Cardiac muscle cell (in vitro differentiated cells and primary cell): ENCODE results near the gene LIN52. TPM values are rescaled to one million over a fixed set of nuclear protein-coding genes. Genes with fewer than 3 reads are reported as not detected.

Experiments used
- DNase-seq, 2 donors: peaks; one replicate each; pipeline versions ENCODE4 v3.0.0 to v3.0.0-alpha.2; 2010 to 2017; ENCODE audit warnings: low read depth in 1 of 2, low spot score in 1 of 2
- H3K27ac ChIP-seq: fragments of 200-600 bp; sonication (generic); 2 replicates; pipeline ENCODE4 v1.5.1; 2016
- H3K27me3 ChIP-seq: fragments of 200-600 bp; sonication (generic); 2 replicates; pipeline ENCODE4 v1.6.0; 2016; ENCODE audit warnings: control low read depth
- H3K36me3 ChIP-seq: fragments of 200-600 bp; sonication (generic); 2 replicates; pipeline ENCODE4 v1.5.1; 2016; ENCODE audit warnings: control low read depth
- H3K4me1 ChIP-seq: fragments of 200-600 bp; sonication (generic); 2 replicates; pipeline ENCODE4 v1.8.1; 2017; ENCODE audit warnings: low read depth, mild to moderate bottlenecking, mixed run types
- H3K4me3 ChIP-seq: fragments of 200-600 bp; sonication (generic); 2 replicates; pipeline ENCODE4 v1.5.1; 2016; ENCODE audit warnings: mild to moderate bottlenecking
- H3K9me3 ChIP-seq: fragments of 200-600 bp; sonication (generic); 2 replicates; pipeline ENCODE4 v1.5.1; 2017; ENCODE audit warnings: low read depth, mild to moderate bottlenecking, control low read depth
- polyA plus RNA-seq: library from polyadenylated mRNA; unstranded; fragments of >200 nt; fragmentation: Nextera tagmentation; extraction: Ambion mirVana; gene quantifications from 2 replicates; pipeline ENCODE4 v1.2.1, GENCODE V29; 2016
- total RNA-seq: library from RNA; depleted of rRNA; stranded (reverse); fragments of >200 nt; gene quantifications from 2 replicates; pipeline ENCODE4 v1.2.3, GENCODE V29; 2016
- TF ChIP-seq, protein P1 (sequence below): IDR thresholded peaks from 2 replicates; pipeline ENCODE4 v1.5.1; 2012; ENCODE audit warnings: low read depth, mild to moderate bottlenecking, low read length

The LIN52 gene
- total and polyA plus RNA-seq, 2 experiments from 2014 or later, result 8.1 to 12.6 TPM

GRCh38 chr14:74219277-74220205 lies 134.8 kb downstream of the LIN52 start:
- Histone ChIP-seq H3K9me3 (no peaks in the 10 kb centered on the region), H3K27ac (no peak overlapping the region), H3K27me3 (peaks cover 51% of the 10 kb centered on the region), H3K36me3 (no peaks in the 10 kb centered on the region), H3K4me3 (no peak overlapping the region), H3K4me1 (no peaks in the 10 kb centered on the region)
- TF ChIP-seq, protein P1, sequence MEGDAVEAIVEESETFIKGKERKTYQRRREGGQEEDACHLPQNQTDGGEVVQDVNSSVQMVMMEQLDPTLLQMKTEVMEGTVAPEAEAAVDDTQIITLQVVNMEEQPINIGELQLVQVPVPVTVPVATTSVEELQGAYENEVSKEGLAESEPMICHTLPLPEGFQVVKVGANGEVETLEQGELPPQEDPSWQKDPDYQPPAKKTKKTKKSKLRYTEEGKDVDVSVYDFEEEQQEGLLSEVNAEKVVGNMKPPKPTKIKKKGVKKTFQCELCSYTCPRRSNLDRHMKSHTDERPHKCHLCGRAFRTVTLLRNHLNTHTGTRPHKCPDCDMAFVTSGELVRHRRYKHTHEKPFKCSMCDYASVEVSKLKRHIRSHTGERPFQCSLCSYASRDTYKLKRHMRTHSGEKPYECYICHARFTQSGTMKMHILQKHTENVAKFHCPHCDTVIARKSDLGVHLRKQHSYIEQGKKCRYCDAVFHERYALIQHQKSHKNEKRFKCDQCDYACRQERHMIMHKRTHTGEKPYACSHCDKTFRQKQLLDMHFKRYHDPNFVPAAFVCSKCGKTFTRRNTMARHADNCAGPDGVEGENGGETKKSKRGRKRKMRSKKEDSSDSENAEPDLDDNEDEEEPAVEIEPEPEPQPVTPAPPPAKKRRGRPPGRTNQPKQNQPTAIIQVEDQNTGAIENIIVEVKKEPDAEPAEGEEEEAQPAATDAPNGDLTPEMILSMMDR, result no peak
- no peak for DNase-seq

- no peaks in the 10 kb centered on the region for H3K9me3 ChIP-seq
- TF ChIP-seq, protein P1, result no peak
- no peak overlapping the region for H3K27ac ChIP-seq
- H3K4me1 ChIP-seq, result no peaks in the 10 kb centered on the region
- H3K27me3 ChIP-seq, result peaks cover 46% of the 10 kb centered on the region
- H3K4me3 ChIP-seq, result no peak overlapping the region
- DNase-seq, result no peak
- H3K36me3 ChIP-seq, result no peaks in the 10 kb centered on the region
Measured at GRCh38 chr14:74220991-74221390, 136.2 kb downstream of the LIN52 start.

- Histone ChIP-seq H3K4me1 (no peaks in the 10 kb centered on the region), H3K36me3 (no peaks in the 10 kb centered on the region), H3K27ac (no peak overlapping the region), H3K27me3 (peaks cover 39% of the 10 kb centered on the region), H3K4me3 (no peak overlapping the region), H3K9me3 (no peaks in the 10 kb centered on the region)
- TF ChIP-seq, protein P1, result no peak
- no peak for DNase-seq
Measured at GRCh38 chr14:74221741-74222140, 137.0 kb downstream of the LIN52 start.

DNA sequence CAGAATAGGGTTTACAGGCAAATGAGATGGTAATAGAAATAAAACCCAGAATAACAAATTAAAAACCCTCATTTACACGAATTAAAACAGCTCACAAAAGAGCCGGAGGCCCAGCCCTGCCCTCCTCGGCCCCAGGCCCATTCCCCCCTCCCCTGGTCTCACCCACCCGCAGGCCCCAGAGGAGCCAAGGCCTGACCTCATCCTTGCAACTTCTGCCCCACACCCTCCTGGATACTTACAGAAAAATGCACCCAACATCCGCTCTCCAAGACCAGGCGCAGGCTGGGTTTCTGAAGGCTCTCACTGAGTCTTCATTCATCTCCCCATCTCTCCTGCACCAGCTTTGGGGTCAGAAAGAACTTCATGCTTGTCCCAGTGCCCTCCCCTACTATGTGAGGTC lies 138.3 kb downstream of the LIN52 start:
- no peak overlapping the region for H3K4me3 ChIP-seq
- no peaks in the 10 kb centered on the region for H3K9me3 ChIP-seq
- no peaks in the 10 kb centered on the region for H3K4me1 ChIP-seq
- TF ChIP-seq, protein P1, result no peak
- H3K27me3 ChIP-seq, result peaks cover 30% of the 10 kb centered on the region
- DNase-seq, result no peak
- H3K36me3 ChIP-seq, result no peaks in the 10 kb centered on the region
- H3K27ac ChIP-seq, result no peak overlapping the region

- Histone ChIP-seq H3K36me3 (no peaks in the 10 kb centered on the region), H3K9me3 (no peaks in the 10 kb centered on the region), H3K4me1 (no peaks in the 10 kb centered on the region), H3K27ac (no peak overlapping the region), H3K27me3 (peaks cover 65% of the 10 kb centered on the region), H3K4me3 (no peak overlapping the region)
- no peak for DNase-seq
- TF ChIP-seq, protein P1, result no peak
Measured at GRCh38 chr14:74231784-74232183, 147.0 kb downstream of the LIN52 start.
